Activated CD4-positive, alpha-beta T cell treated with anti-CD3 and anti-CD28 coated beads, Interleukin-2, amount 50 U/mL, for 48 hours (primary cell): ENCODE results near the gene HOXB13.

Experiments used
- DNase-seq, 2 experiments: peaks; one replicate each; pipeline ENCODE4 v3.0.0-alpha.2; 2020

HOXB13 gene

DNA sequence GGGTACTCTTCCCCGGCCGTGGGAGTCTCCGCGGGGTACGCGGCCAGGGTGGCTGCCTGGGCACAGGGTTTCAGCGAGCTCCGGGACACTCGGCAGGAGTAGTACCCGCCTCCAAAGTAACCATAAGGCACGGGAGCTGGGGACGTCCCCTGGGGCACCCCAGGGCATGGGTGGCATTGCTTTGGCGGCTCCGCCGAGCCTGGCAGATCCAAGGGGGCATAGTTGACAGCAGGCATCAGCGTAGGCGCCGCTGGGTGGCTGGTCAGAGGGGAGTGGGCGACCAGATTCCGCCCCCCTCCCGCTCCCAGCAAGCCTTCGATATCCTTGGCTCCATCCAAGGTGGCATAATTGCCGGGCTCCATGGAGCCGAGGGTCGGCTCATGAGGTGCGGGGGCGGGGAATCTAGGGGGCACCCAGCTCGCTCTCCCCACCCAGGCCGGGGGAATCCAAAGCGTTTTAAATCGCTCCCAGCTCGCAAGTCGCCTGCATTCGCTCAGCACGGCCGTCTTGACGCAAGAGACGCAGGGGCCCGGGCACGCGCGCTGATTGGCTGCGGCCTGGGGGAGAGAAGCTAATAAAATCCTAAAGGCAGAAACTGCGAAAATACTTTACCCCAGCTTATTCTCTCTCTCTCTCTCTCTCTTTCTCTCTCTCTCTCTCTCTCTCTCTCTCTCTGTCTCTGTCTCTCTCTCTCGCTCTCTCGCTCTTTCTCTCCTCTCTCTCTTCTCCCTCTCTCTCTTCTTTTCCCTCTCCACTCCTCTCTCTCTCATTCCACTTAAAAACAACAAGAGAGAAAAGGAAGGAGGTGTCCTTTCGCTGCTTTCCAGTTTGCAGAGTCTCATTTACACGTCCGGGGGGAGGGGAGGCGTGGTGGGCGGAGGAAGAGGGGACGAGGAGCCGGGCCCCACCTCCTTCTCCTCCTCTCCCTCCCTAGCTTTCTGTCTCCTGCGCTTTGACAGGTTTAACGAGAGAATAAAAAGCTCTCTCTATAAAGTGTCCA is at the start of gene HOXB13:
Gene HOXB13 (minus strand): TSS at position 519 of the 1,000 bp plus-strand sequence. CDS start 157 bp downstream, at position 362.
- peak; percentile 51 to 53 for DNase-seq

DNA sequence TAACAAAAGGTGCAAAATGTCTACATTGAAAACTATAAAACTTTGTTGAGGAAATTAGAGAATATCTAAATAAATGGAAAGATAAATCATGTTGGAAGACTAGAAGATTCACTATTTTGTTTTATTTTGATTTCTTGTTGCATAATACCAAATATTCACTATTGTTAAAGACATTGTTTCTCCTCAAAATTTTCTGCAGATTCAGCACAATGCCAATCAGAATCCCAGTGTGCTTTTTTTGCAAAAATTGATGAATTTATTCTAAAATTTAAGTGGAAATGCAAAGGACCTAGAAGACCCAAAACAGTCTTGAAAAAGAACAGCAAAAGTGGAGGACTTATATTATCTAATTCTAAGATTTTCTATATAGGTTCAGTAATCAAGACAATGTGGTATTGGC is 48.1 kb upstream of the HOXB13 start:
- DNase-seq = no peak

DNA sequence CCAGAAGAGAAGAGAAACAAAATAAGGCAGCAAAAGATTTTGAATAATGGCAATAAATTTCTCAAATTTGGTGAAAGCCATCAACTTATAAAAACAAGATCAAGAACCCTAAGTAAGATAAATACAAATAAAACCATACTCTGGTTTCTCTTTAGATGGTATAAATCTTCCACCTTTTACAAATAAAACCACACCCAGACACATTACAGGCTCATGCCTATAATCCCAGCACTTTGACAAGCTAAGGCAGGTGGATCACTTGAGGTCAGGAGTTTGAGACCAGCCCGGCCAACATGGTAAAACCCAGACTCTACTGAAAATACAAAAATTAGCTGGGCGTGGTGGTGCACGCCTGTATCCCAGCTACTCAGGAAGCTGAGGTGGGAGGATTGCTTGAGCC is 44.7 kb upstream of the HOXB13 start:
- DNase-seq = no peak

DNA sequence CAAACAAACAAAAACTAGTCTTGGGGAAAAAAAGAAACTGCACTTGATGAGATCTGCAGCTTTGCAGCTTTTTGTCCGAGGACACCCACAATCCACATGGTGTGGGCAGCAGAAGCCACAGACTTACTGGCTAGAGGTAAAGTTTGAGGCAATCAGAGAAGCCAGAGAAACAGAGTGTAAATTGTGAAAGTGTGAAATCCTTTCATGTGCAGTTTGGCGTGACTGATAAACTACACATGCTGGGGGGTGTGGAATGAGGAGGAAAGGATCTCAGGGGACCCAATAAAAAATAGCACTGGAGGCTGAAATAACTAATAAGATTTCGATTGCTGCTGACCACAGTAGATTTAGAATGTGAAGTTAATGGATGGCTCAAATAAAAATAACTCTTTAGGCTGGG is 42.4 kb upstream of the HOXB13 start:
- DNase-seq = no peak

DNA sequence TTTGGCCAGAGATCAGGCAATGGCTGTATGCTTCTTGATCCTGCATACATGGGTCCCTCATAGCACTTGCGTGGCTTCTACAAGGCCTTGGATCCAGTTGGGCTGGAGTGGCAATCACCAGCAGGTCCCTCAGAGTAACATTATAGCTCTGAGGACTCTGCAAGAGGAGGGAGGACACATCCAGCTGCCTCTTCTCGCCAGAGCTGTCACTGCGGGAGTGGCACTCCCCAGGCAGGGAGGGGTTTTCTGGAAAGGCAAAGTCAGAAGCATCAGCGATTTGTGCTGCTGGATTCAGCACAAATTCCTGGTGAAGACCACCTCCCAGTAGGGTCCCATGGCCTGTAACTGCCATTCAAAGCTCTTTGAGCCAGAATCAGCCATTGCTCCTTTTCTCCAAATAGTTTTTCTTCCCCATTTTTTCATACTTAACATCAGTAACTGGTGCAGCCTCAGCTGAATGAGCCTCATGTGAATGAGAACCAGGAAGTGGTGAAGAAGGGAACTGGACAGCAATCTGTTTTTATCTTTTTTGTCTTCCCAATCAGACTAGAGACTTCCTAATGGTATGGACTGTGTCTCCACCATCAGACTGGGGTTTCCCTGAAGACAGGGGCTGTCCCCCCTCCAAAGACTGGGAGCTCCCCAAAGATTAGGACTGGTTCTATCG is 40.6 kb upstream of the HOXB13 start:
- no peak for DNase-seq

DNA sequence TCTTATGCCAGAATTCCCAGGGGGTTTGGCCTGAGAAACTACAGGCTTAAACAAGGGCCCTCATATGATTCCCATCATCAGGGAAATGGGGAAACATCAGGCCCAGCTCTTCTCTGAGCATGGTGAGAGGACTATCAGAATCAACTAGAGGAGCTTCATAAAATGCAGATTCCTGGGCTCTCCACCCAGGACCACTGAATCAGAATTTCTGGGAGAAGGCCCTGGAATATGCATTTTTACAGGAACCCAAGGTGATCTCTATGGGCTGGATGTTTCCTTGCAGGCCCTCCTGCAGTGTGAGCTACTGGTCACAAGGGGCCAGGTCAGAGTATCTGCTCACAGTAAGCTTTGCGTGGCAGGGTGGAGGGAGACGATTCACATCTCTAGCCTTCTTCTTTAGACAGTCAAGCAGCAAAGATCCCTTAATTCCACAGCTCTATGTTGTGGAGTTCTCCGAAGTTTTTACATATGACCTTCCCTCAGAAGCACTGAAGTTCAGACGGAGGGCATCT is 38.8 kb upstream of the HOXB13 start:
- DNase-seq = no peak

DNA sequence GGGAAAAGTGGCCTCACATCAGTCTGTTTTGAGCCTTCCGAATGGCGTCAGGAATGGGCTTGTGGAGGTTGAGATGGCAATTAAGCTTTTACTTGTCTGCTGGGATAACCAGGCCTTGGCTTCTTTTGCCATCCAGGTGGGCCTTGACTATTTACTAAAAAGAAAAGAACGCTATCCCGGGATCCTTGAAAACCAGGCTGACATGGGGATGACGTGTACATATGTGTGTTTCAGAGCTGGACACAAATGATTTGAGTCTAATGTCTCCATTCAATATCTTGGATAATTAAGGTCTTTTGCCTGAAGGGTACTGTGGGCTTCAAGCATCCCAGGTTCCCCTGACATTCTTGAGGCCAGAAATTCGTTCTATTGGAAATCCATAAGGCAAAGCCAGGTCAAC is 32.6 kb upstream of the HOXB13 start:
- no peak for DNase-seq

DNA sequence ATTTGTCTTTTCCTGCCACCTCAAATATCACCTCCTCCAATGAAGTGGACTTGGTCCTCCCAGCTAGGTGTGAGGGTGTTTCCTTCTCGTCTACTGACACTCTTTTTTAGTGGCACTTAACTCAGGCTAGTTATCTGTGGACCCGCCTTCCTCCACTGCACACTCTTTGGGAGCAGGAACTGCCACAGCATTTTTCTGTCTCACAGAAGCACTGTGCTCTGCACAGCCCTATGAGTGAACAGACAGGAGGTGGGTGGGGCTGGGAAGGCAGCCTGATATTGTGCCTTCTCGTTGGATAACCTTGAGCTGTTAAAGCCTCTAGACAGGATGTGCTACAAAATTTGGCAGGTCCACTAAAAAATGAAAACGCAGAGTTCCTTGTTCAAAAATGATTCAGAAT is 31.9 kb upstream of the HOXB13 start:
- DNase-seq = no peak

DNA sequence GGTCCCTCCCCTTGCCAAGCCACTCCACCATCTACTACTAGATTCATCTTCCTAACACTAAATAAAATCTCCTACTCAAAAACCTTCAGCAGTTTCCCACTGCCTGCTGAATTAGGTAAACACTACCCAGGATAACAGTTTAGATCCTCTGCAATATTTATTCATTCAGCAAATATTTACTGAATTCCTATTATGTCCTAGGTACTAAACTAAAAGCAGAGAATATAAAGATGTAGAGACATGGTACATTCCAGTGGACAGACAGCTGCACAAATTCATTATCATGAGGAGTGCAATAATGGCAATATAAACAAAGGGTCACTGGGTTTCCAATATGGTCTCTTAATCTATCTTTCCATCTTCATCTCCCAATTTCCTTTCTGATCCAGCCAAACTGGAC is 30.7 kb upstream of the HOXB13 start:
- no peak for DNase-seq

DNA sequence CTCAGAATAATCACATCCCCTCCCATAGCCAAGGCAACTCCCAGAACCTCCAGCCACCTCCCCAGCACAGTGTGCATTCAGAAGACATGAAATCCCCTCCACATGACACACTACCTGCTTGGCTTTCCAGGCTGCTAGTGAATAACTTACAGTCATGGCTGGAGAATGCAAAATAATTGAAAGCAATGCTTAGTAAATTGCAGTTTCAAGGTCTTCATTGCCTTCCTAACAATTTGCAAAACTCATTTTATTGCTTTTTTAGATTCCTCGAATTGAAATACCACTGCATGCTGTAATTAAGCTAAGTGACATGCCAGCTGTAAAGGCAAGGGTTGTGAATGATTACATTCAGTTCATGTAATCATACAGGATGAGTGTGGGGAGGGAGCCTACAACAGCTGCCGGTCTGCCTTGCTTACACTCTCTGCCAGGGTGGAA is 29.0 kb upstream of the HOXB13 start:
- DNase-seq = no peak

DNA sequence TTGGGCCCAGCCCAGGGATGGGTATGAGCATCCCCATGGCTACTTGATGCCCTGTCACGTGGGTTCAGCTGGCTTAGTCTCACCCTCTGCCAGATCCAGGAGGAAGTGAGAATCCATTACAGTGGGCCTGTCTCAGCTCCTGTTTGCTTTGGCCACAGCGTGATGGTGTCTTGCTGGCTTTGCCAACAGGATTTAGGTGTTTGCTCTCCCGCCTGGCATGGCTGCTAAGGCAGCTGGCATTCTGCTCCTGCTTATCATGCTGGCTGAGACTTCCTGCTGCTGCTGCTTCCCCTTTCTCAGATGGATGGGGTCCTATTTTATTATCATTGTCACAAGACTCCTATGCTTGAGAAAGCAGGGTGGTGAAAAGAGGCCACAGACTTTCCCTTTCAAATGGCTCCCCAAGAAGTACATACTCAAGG is 28.3 kb upstream of the HOXB13 start:
- DNase-seq = no peak

DNA sequence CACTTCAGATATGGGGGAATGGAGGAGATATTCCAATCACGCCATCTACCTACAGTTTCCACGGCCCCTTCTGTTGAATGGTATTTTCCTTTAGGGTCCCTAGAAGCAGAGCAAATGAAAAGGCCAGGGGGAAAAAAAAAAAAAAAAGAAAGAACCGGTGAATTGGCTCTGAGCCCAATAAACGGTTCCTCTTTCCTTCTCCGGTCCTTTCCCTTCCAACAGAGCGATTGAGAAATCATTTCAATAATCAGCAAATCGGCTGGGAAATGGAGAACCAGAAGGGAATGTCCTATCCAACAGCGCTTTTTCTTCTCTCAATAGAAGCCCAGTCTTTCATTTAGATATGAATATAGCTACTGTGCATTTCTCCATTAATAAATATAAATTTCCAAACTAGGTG is 26.8 kb upstream of the HOXB13 start:
- DNase-seq = no peak

DNA sequence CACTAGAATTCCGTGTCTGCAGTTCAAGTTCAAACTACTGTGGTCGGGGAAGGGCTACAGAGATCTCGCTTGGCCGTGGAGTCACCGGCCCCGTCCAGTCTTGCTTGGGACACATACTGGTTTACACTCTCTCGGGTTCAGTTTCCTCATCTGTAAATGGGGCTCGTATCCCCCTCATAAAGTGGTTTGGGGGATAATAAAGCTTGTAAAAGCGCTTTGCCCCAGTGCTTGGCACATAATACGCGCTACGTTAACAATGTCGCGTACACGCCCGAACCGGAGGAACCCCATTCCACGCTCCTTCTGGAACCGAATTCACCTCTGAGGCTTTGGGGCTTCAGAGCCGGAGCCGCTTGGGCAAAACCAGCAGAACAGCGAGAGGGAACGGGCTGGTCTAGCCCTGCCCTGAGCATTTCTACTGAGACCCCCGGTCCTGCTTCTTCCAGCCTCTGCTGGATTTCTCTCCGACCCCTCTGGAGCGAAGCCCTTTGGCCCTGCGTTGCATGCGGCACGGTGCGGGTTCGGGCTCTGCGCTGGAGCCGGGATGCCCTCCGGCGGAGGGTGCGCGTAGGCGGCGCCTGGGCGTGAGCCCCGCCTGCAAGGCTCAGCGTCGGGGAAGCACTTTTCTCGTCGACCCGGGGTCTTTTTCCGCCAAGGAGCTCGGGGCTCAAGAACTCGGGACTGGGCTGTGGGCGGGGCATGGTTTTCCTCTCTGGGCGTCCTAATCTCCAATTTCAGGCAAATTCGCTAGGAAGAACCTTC is 26.1 kb upstream of the HOXB13 start:
- no peak for DNase-seq

DNA sequence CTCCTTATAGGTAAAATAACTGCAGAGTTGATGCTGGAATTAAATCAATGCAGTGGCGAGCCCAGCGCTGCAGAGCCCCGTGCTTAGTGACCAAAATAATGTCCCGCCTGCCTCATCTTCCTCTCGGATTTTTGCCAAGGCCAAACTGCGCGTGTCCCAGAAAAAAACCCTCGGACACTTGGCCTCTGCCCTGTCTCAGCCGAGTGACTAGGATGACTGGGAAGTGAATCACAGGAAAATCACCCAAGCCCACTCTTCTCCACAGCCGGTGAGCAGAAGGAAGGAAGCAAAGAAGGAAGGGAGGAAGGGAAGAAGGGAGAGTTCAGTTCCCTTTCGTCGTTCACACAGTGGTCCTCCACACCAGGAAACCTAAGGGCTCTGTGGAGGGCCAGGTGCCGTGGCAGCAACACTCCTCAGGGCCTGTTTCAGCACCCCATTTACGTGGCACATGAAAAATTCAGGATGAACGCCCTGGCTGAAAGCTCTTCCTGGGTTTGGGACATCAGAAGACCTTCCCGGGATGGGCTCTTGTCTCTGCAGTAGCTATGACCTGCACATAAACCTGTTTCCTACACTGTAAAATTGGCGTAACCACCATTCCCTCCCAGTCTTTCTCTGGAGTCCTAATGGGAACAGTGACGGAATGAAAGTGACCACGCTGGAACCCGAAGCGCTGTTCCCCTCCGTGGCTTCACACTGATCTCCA is 25.4 kb upstream of the HOXB13 start:
- no peak for DNase-seq

DNA sequence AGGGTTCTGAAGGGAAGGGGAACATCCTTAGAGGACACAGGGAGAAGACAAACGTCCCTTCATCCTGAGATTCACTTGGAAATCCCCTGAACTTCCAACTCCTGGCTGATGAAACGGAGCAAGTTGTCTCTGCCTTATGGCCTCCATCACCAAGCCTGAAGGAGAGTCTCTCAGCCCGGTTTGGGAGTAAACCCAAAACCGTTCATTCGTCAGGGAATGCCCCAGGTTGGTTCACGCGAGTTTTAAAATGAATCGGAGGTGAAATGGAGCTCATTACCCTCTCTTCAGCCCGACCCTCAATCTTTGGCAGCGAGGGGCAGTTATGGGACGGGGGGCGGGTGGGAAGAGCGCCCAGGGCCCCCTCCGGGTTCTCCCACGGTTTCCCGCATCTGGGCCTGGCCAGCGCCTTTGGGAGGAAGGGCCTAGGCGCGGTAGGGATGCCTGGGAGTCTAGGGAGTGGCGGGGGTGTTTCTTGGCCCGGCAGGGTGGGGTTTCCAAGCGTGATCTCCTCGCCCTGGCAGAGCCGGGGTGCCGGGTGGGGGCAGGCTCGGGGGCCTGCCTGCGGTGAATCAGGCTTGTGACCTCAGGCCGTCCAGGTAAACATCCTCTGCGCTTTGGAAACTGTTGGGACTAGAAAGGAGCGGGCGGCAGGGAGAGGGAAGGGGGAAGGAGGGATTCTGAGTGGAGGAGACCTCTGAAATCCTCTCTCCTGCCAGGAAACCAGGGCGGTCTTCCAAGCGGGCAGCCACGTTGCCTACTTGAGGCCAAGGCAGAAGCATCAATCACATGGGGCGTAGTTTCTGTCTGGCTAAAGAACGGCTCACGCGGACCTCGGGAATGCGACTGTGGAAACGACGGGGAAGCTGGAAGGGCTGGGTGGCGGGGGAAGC is 24.1 kb upstream of the HOXB13 start:
- no peak for DNase-seq

DNA sequence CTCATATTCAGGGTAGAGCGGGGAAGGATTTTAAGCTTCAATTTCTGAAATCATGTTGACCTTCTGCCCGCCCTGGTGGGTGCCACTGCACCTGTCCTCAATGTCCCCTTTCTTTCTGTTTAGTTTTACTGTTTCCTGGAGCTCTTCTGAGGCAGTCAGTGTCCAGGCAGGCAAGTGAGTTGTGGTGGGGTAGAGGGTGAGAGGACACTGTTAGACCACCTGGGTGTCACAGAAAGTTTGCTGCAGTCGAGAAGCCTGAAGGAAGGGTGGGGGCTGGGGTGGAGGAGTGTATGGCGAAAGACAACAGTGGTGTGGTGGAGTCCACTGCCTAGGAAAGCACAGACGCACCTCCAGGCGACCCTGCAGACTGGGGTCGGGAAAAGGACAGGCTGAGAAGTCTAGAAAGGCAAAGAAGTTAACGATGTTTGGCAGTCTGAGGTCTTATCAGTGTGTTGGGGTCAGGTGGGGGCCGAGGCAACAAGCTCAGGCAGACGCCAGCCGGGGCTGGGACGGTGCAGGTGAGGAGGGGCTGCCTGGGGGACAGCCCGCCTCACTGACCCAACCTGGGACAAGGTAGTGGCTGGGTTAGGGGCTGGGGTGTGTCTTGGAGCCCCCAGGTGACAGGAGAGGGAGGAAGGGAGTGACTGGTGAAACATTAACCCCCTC is 23.3 kb upstream of the HOXB13 start:
- no peak for DNase-seq

DNA sequence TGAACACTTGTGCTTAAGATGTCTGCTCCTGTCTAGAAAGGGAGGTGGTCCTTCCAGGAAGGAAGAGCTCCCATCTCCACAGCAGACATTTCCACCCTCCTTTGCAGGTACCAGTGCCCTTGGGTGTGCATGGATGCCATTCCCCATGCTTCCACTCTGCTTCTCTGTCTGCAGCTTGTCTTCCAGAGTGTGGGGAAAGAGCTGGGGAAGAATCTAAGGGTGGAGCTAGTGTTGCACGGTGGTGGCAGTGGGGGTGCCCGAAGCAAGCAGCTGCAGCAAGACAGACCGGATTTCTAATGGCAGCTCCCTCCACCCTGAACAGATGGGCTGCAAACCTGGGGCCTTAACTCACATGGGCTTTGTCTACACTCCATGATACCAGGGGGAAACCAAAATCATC is 22.6 kb upstream of the HOXB13 start:
- DNase-seq = no peak

DNA sequence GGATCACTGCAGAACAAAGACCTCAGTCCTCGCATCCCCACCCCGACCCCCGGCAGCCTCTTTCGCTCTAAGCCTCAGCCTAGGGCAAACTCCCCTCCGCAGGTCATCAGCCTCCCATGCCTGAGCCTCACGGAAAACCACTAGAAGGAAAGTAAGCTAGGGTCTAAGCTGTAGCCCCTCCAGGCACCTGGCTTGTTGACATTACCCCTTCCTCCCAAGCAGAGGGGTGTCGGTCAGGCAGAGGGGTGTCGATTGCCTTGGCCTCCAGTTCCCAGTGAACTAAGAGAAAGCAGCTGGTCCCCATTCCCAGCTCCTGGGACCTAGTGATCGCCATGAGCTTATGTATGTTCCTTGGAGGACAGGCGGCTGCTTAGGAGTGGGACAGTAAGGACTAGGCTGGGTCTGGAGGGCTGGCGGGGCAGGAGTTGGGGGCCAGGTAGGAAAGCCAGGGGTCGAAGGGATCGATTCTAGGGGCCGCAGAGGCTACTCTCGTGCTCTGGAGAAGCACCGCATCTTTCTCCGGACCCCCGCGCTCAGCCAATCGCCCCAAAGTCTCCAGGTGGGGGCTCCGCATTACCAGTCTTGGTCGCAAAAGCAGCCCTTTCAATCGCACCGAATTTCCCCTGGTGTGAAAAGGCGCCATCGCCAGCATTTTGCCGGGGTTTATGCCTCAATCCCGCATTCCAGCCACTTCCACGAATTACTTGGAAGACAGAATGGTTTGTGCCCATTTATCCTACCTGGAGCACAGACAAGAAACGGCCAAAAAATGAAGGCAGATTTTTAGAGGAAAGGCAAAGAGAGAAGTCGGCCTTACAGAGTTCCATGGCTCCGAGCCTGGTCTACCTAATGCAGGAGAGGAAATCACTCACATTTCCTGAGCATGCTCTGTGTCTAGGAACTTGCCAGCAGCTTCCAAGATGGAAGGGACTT is 21.3 kb upstream of the HOXB13 start:
- no peak for DNase-seq

DNA sequence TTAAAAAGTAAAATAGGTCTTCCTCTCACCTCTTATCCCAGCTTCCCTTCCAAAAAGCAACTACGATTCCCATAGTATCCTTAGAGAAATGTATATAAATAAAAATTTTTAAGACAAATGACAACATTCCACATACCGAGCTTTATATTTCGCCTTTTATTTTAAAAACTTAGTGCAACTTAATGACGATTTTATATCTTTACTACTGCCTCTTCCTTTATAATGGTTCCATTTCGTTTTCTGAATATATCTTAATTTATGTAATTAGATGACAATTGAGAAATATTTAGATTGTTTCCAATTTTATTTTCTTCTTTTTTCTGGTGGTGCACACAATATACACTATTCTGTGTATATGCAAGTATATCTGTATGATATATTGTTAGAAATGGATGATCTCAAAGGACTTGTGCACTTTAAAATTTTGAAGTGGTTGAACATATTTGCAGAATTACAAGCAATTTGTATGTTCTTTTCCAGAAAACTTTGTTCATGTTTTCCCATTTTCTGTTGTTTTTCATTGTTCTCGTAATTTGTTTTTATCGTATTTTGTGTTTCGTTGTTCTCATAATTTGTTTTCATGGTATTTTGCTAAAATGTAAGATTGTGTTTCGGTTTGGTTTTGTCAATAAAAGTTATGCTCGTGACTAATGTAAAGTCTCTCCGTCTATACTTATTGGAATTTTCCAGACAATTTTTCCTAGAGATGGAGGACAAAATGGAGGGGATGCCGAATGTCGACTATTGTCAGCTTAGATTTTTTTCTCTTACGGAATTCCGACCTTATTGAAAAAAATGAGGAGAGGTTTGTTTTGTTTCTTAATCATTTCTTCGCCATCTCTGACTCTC is 20.4 kb upstream of the HOXB13 start:
- DNase-seq = no peak
